WTC11 (cell line): ENCODE data around the gene CRAMP1.

ENCODE experiments used
- JUN ChIP-seq: sonication (generic); formaldehyde crosslinking; IDR thresholded peaks from 2 replicates; pipeline ENCODE4 v1.8.0; 2023; ENCODE audit warnings: mild to moderate bottlenecking, missing genetic modification reagents
- SP1 ChIP-seq: sonication (generic); formaldehyde crosslinking; conservative IDR thresholded peaks from 2 replicates; pipeline ENCODE4 v1.8.1; 2022; ENCODE audit warnings: missing genetic modification reagents
- TF ChIP-seq, protein P1 (sequence below): fragments of 200-600 bp; IDR thresholded peaks from 2 replicates; pipeline ENCODE4 v1.8.0; 2022; ENCODE audit warnings: antibody characterized with exemption
- TF ChIP-seq, protein P2 (sequence below): fragments of 250-450 bp; sonication (Bioruptor Pico); IDR thresholded peaks from 2 replicates; pipeline ENCODE4 v2.1.2; 2022; ENCODE audit warnings: mild to moderate bottlenecking, moderate library complexity

DNA sequence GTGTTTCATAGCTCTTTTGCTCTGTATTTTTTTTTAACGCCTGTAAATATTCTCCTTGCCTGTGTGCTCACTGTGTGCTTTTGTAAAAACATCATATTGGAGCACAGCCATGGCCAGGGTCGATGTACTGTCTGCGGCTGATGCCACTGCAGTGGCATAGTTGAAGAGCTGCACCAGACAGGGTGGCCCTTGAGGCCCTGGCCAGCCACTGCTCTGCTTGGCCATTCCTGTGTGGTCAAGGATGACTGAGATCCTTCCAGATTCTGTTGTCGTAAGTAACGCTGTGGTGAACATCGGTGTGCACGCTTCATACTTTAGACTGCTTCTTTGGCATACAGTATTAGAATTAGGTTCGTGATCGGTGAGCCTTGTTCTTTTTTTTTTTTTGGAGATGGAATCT is 14.6 kb downstream of the CRAMP1 start:
- TF ChIP-seq, protein P1, sequence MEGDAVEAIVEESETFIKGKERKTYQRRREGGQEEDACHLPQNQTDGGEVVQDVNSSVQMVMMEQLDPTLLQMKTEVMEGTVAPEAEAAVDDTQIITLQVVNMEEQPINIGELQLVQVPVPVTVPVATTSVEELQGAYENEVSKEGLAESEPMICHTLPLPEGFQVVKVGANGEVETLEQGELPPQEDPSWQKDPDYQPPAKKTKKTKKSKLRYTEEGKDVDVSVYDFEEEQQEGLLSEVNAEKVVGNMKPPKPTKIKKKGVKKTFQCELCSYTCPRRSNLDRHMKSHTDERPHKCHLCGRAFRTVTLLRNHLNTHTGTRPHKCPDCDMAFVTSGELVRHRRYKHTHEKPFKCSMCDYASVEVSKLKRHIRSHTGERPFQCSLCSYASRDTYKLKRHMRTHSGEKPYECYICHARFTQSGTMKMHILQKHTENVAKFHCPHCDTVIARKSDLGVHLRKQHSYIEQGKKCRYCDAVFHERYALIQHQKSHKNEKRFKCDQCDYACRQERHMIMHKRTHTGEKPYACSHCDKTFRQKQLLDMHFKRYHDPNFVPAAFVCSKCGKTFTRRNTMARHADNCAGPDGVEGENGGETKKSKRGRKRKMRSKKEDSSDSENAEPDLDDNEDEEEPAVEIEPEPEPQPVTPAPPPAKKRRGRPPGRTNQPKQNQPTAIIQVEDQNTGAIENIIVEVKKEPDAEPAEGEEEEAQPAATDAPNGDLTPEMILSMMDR, result no peak
- TF ChIP-seq, protein P2, sequence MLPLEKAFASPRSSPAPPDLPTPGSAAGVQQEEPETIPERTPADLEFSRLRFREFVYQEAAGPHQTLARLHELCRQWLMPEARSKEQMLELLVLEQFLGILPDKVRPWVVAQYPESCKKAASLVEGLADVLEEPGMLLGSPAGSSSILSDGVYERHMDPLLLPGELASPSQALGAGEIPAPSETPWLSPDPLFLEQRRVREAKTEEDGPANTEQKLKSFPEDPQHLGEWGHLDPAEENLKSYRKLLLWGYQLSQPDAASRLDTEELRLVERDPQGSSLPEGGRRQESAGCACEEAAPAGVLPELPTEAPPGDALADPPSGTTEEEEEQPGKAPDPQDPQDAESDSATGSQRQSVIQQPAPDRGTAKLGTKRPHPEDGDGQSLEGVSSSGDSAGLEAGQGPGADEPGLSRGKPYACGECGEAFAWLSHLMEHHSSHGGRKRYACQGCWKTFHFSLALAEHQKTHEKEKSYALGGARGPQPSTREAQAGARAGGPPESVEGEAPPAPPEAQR (CRISPR knock-in tag), result no peak
- TF ChIP-seq SP1 (CRISPR knock-in tag), result no peak
- no peak for TF ChIP-seq JUN (CRISPR knock-in tag)
